PC-9 (cell line): ENCODE results near the gene RTN4RL1. TPM values are rescaled to one million over a fixed set of nuclear protein-coding genes. Genes with fewer than 3 reads are reported as not detected.
A peak's percentile ranks its signal among the peaks of the same experiment; 100 is the strongest.

Experiments
- BruUV-seq: library from RNA; stranded (reverse); fragments of 400-500 nt; replicated peaks from 2 replicates; lab custom pipeline; 2021; lab: Mats Ljungman, UMichigan
- CTCF ChIA-PET: fragments of 300-600 bp; sonication (Branson Sonifier 250); formaldehyde crosslinking; loops from one replicate; lab custom pipeline; 2022; ENCODE audit warnings: antibody characterized with exemption; lab: Charles Lee
- POLR2A ChIA-PET: fragments of 300-600 bp; sonication (Branson Sonifier 250); formaldehyde crosslinking; loops from one replicate; lab custom pipeline; 2022; ENCODE audit warnings: antibody characterized with exemption; ENCODE audit not compliant: unreplicated experiment; lab: Charles Lee
- DNase-seq, 2 experiments: peaks; one replicate each; pipeline versions ENCODE4 v3.0.0 to v3.0.0-alpha.2; 2015 to 2022; ENCODE audit warnings: mixed read lengths in 1 of 2
- H2AFZ ChIP-seq: fragments of 200-600 bp; sonication (generic); 2 replicates; pipeline ENCODE4 v1.8.1; 2017; ENCODE audit warnings: antibody characterized with exemption
- H3F3A ChIP-seq: fragments of 200-600 bp; sonication (generic); 2 replicates; pipeline ENCODE4 v1.8.1; 2017; ENCODE audit warnings: antibody characterized with exemption, mild to moderate bottlenecking, low read depth; ENCODE audit not compliant: insufficient read depth
- H3K27ac ChIP-seq: fragments of 200-600 bp; sonication (generic); 2 replicates; pipeline ENCODE4 v1.6.1; 2016; ENCODE audit warnings: mixed run types
- H3K27me3 ChIP-seq: fragments of 200-600 bp; sonication (generic); 2 replicates; pipeline ENCODE4 v1.6.1; 2016; ENCODE audit warnings: low read depth, mixed run types; ENCODE audit not compliant: insufficient read depth
- H3K36me3 ChIP-seq: fragments of 200-600 bp; sonication (generic); 2 replicates; pipeline ENCODE4 v1.6.1; 2016; ENCODE audit warnings: low read depth, mixed run types
- H3K4me1 ChIP-seq: fragments of 200-600 bp; sonication (generic); replicated peaks from 2 replicates; pipeline ENCODE4 v1.6.1; 2016; ENCODE audit warnings: mixed run types; ENCODE audit not compliant: insufficient read depth
- H3K4me2 ChIP-seq: fragments of 200-600 bp; sonication (generic); 2 replicates; pipeline ENCODE4 v1.6.1; 2017; ENCODE audit warnings: mixed run types
- H3K4me3 ChIP-seq: fragments of 200-600 bp; sonication (generic); 2 replicates; pipeline ENCODE4 v1.6.1; 2016; ENCODE audit warnings: mixed run types
- H3K79me2 ChIP-seq: fragments of 200-600 bp; sonication (generic); 2 replicates; pipeline ENCODE4 v1.6.1; 2017; ENCODE audit warnings: low read depth, mixed run types
- H3K9me2 ChIP-seq: fragments of 200-600 bp; sonication (generic); 2 replicates; pipeline ENCODE4 v1.8.1; 2017; ENCODE audit warnings: mild to moderate bottlenecking; ENCODE audit not compliant: insufficient read depth
- H3K9me3 ChIP-seq: fragments of 200-600 bp; sonication (generic); 2 replicates; pipeline ENCODE4 v1.8.1; 2016; ENCODE audit warnings: low read depth; ENCODE audit not compliant: insufficient read depth
- H4K20me1 ChIP-seq: fragments of 200-600 bp; sonication (generic); 2 replicates; pipeline ENCODE4 v1.8.1; 2017; ENCODE audit not compliant: insufficient read depth
- CTCF ChIP-seq: fragments of 200-600 bp; sonication (generic); conservative IDR thresholded peaks from 2 replicates; pipeline ENCODE4 v1.6.1; 2017; ENCODE audit warnings: mixed run types, antibody characterized with exemption, mild to moderate bottlenecking, moderate library complexity
- EZH2 ChIP-seq: fragments of 200-600 bp; sonication (generic); IDR thresholded peaks from 2 replicates; pipeline ENCODE4 v1.8.0; 2017; ENCODE audit warnings: antibody characterized with exemption, low read depth
- intact Hi-C: fragments of 100-400 bp; cut with micrococcal nuclease; formaldehyde crosslinking; loops from one replicate; pipeline ENCODE4 v1.10.0; 2022; ENCODE audit not compliant: unreplicated experiment
- total RNA-seq: library from RNA; stranded (reverse); gene quantifications from 2 replicates; pipeline ENCODE4 v1.2.3, GENCODE V29; 2021

RTN4RL1 gene
- total RNA-seq, 1 experiment from 2014 or later = 0.13 TPM

GRCh38 chr17:2044263-2044894 is 19.2 kb upstream of the RTN4RL1 start:
- peak overlapping the region; percentile 98 for H3K4me2 ChIP-seq
- ChIA-PET POLR2A (no interaction called here), CTCF (interaction anchor here (0.6 to 0.7 kb wide), 3 partner anchors 136 to 198 kb away, joined by 3 to 7 read pairs (median 3); no protein-coding TSS in a partner anchor)
- peaks cover 43% of the 10 kb centered on the region for H3K4me1 ChIP-seq
- no TSS peak for BruUV-seq
- peaks cover 39% of the 10 kb centered on the region for H3F3A ChIP-seq
- intact Hi-C loops = loop anchor here (5.0 kb wide), 3 partner anchors 327 to 472 kb away; no protein-coding TSS in a partner anchor
- peaks cover 19% of the 10 kb centered on the region for H3K79me2 ChIP-seq
- H3K27me3 ChIP-seq = no peaks in the 10 kb centered on the region
- DNase-seq = no peak
- TF ChIP-seq EZH2 = no peak
- no peak for TF ChIP-seq CTCF
- no peaks in the 10 kb centered on the region for H3K9me2 ChIP-seq
- peaks cover 7% of the 10 kb centered on the region; the same call in 1 of the 2 replicates for H3K36me3 ChIP-seq
- no peak overlapping the region for H2AFZ ChIP-seq
- no peaks in the 10 kb centered on the region for H4K20me1 ChIP-seq
- H3K9me3 ChIP-seq = no peaks in the 10 kb centered on the region
- H3K27ac ChIP-seq = peak overlapping the region; percentile 73
- H3K4me3 ChIP-seq = no peak overlapping the region

GRCh38 chr17:2043785-2044184 is 18.7 kb upstream of the RTN4RL1 start:
- Histone ChIP-seq H3K36me3 (peaks cover 7% of the 10 kb centered on the region; the same call in 1 of the 2 replicates), H2AFZ (no peak overlapping the region), H3K27ac (peak overlapping the region; percentile 73), H3K27me3 (no peaks in the 10 kb centered on the region), H3K9me3 (no peaks in the 10 kb centered on the region), H3K4me2 (peak overlapping the region; percentile 98), H3K9me2 (no peaks in the 10 kb centered on the region), H3K4me1 (peaks cover 39% of the 10 kb centered on the region), H3K4me3 (peak overlapping the region; percentile 27; the same call in 1 of the 2 replicates), H3K79me2 (peaks cover 19% of the 10 kb centered on the region), H4K20me1 (no peaks in the 10 kb centered on the region), H3F3A (peaks cover 39% of the 10 kb centered on the region)
- peak; percentile 65 to 83 for DNase-seq
- ChIA-PET CTCF (interaction anchor here (0.6 kb wide), 1 partner anchor 160 kb away, joined by 3 read pairs; no protein-coding TSS in a partner anchor), POLR2A (interaction anchor here (0.7 kb wide), 1 partner anchor 270 kb away, joined by 13 read pairs; no protein-coding TSS in a partner anchor)
- intact Hi-C loops = loop anchor here (2.0 to 5.0 kb wide), 4 partner anchors 326 to 471 kb away; partner anchors contain the start of gene RILP
- BruUV-seq = no TSS peak
- TF ChIP-seq EZH2 = no peak
- TF ChIP-seq CTCF = no peak

GRCh38 chr17:2042933-2043332 is 17.8 kb upstream of the RTN4RL1 start:
- peaks cover 7% of the 10 kb centered on the region; the same call in 1 of the 2 replicates for H3K36me3 ChIP-seq
- no peaks in the 10 kb centered on the region for H3K9me2 ChIP-seq
- peak overlapping the region; percentile 93 for H3K4me3 ChIP-seq
- peaks cover 35% of the 10 kb centered on the region for H3K4me1 ChIP-seq
- no peak for DNase-seq
- H3K4me2 ChIP-seq = peak overlapping the region; percentile 98
- peak overlapping the region; percentile 73 for H3K27ac ChIP-seq
- H2AFZ ChIP-seq = no peak overlapping the region
- intact Hi-C loops = loop anchor here (2.0 to 5.0 kb wide), 4 partner anchors 326 to 471 kb away; partner anchors contain the start of gene RILP
- TF ChIP-seq CTCF (no peak), EZH2 (no peak)
- POLR2A ChIA-PET = no interaction called here
- H4K20me1 ChIP-seq = no peaks in the 10 kb centered on the region
- H3F3A ChIP-seq = peaks cover 39% of the 10 kb centered on the region
- H3K27me3 ChIP-seq = no peaks in the 10 kb centered on the region
- CTCF ChIA-PET = no interaction called here
- TSS peak; percentile 53 for BruUV-seq
- no peaks in the 10 kb centered on the region for H3K9me3 ChIP-seq
- peaks cover 19% of the 10 kb centered on the region for H3K79me2 ChIP-seq
